ENCODE results near the gene RDH12.

GRCh38 chr14:67759916-67760315 lies 58.2 kb downstream of the RDH12 start:
- TF ChIP-seq, protein P1, sequence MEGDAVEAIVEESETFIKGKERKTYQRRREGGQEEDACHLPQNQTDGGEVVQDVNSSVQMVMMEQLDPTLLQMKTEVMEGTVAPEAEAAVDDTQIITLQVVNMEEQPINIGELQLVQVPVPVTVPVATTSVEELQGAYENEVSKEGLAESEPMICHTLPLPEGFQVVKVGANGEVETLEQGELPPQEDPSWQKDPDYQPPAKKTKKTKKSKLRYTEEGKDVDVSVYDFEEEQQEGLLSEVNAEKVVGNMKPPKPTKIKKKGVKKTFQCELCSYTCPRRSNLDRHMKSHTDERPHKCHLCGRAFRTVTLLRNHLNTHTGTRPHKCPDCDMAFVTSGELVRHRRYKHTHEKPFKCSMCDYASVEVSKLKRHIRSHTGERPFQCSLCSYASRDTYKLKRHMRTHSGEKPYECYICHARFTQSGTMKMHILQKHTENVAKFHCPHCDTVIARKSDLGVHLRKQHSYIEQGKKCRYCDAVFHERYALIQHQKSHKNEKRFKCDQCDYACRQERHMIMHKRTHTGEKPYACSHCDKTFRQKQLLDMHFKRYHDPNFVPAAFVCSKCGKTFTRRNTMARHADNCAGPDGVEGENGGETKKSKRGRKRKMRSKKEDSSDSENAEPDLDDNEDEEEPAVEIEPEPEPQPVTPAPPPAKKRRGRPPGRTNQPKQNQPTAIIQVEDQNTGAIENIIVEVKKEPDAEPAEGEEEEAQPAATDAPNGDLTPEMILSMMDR (IDR thresholded peaks at IDR 0.05; ENCODE audit: insufficient read depth, low read length, poor library complexity, severe bottlenecking): no peak
- no peak for TF ChIP-seq EZH2phosphoT487 (conservative IDR thresholded peaks at IDR 0.05; ENCODE audit: low read length)

Data from SU-DHL-6 (cell line).